Colonic mucosa (tissue), 4 donors: ENCODE data around the gene IL1RL2. TPM values are rescaled to one million over a fixed set of nuclear protein-coding genes. Genes with fewer than 3 reads are reported as not detected.

Experiments
- DNase-seq: peaks from one replicate; pipeline ENCODE4 v3.0.0-alpha.2; 2020
- H3K27ac ChIP-seq: fragments of 200-600 bp; one replicate; pipeline ENCODE4 v1.8.0; 2021
- H3K27me3 ChIP-seq: fragments of 200-600 bp; one replicate; pipeline ENCODE4 v1.8.0; 2021
- H3K36me3 ChIP-seq: fragments of 200-600 bp; one replicate; pipeline ENCODE4 v1.8.0; 2021
- H3K4me1 ChIP-seq: fragments of 200-600 bp; one replicate; pipeline ENCODE4 v1.8.0; 2021; ENCODE audit warnings: mild to moderate bottlenecking
- H3K4me3 ChIP-seq: fragments of 200-600 bp; one replicate; pipeline ENCODE4 v1.8.0; 2021
- H3K9ac ChIP-seq, 2 donors: one replicate each; pipeline ENCODE4 v1.7.0; 2013; ENCODE audit warnings: control low read depth in 2 of 2, low read depth in 2 of 2, low read length in 2 of 2
- H3K9me3 ChIP-seq: fragments of 200-600 bp; one replicate; pipeline ENCODE4 v1.8.0; 2021
- intact Hi-C: fragments of 100-400 bp; cut with DNase I; formaldehyde crosslinking; loops from one replicate; pipeline ENCODE4 v1.14.1; 2022
- total RNA-seq, 2 donors: library from RNA; stranded (reverse); fragmentation: NEBNext Ultra II Directional in 1 of 2; extraction: Animal tissue kit (Norgen Biotek cat#: 25700) in 1 of 2; gene quantifications; one replicate each; pipeline ENCODE4 v1.2.1, GENCODE V29; 2021
- TF ChIP-seq, protein P1 (sequence below): fragments of 200-600 bp; IDR thresholded peaks from one replicate; pipeline ENCODE4 v1.8.0; 2022; ENCODE audit warnings: antibody characterized with exemption, mild to moderate bottlenecking
- donor health status: healthy.
- donor health status: DM: no; HTN: no; CAD: no.
- donor health status: DM: no; HTN: no; CAD: no.

IL1RL2 gene
- total RNA-seq, 2 donors from 2014 or later, result 1.9 to 2.8 TPM

DNA sequence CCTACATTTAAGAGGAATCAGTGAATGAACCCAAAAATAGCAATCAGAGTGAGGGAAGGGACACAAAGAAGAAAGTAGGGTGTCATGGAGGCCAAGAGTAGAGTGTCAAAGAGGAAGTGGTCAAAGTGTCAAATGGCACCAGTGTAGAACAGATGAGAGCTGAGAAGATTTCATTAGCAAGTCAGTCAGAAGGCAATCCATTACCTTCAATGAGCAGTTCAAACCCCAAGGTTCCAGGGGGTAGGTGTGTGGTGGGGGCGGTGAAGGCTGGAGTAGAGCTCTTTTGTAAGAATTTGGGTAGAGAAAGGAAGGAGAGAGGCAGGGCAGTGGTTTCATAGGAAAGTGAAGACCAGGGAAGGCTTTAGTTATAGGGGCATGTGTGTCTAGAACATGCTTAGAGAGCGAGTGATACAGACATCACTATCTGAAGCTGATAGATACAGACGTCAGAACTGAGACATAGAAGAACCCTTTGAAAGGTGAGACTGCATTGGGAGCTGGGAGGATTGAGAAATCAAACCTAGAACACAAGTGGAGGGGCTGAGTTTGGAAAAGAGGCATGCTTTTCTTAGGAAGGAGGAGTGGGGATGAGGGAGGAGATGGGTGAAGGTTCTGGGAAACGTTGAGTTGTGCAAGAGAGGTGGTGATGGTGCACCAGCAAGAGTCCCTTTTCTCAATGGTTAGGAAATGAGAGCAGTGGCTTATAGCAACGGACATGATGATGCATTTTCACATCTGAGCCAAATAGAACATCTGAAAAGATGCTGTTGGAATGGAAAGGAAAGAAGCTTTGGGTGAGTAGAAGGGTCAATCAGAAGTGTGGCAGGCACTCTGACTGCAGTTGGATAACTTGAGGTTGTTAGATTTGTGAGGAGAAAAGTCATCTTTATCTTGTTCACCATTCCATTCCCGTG lies 75.7 kb downstream of the IL1RL2 start:
- no peak overlapping the region for H3K4me3 ChIP-seq
- no peak for DNase-seq
- H3K36me3 ChIP-seq, result no peaks in the 10 kb centered on the region
- no peaks in the 10 kb centered on the region for H3K27me3 ChIP-seq
- H3K9me3 ChIP-seq, result no peaks in the 10 kb centered on the region
- no peak overlapping the region for H3K9ac ChIP-seq
- TF ChIP-seq, protein P1, sequence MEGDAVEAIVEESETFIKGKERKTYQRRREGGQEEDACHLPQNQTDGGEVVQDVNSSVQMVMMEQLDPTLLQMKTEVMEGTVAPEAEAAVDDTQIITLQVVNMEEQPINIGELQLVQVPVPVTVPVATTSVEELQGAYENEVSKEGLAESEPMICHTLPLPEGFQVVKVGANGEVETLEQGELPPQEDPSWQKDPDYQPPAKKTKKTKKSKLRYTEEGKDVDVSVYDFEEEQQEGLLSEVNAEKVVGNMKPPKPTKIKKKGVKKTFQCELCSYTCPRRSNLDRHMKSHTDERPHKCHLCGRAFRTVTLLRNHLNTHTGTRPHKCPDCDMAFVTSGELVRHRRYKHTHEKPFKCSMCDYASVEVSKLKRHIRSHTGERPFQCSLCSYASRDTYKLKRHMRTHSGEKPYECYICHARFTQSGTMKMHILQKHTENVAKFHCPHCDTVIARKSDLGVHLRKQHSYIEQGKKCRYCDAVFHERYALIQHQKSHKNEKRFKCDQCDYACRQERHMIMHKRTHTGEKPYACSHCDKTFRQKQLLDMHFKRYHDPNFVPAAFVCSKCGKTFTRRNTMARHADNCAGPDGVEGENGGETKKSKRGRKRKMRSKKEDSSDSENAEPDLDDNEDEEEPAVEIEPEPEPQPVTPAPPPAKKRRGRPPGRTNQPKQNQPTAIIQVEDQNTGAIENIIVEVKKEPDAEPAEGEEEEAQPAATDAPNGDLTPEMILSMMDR, result no peak
- no peaks in the 10 kb centered on the region for H3K4me1 ChIP-seq
- H3K27ac ChIP-seq, result no peak overlapping the region
- intact Hi-C loops, result no loop called here

DNA sequence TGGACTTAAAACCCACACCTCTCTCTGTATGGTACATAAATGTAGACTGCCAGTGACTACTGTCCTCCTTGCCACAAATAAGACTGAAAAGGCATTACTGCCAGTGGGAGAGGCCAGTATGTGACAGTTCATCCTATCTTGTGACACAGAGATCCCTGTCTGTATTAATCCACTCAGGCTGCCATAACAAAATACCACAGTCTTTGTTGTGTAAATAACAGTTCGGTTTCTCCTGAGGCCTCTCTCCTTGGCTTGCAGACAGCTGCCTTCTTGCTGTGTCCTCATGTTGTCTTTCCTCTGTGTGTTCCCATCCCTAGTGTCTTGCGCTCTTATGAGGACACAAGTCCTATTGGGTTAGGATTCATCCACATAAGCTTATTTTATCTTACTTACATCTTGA lies 78.1 kb downstream of the IL1RL2 start:
- DNase-seq, result no peak
- no peak overlapping the region for H3K27ac ChIP-seq
- no peaks in the 10 kb centered on the region for H3K36me3 ChIP-seq
- H3K9ac ChIP-seq, result no peak overlapping the region
- intact Hi-C loops, result no loop called here
- H3K9me3 ChIP-seq, result no peaks in the 10 kb centered on the region
- TF ChIP-seq, protein P1, result no peak
- no peak overlapping the region for H3K4me3 ChIP-seq
- no peaks in the 10 kb centered on the region for H3K4me1 ChIP-seq
- H3K27me3 ChIP-seq, result no peaks in the 10 kb centered on the region

DNA sequence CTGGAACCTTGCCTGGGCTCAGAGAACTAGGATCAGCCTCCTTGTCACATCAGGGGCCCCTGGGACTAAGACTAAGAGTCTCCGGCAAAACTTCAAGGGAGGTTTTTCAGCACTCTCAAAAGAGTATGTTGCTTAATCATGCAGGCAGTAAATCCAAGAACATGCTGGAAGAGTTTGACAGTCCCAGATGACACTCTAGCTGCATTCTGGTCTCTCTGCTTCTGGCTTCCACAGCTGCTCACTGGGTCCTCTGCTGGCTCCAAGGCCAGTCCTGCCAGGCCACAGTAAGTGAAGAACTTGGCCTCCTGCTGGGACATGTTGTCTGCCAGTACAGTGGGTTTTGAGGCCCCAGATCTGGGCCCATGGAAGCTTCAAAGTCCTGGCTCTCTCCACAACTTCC lies 79.4 kb downstream of the IL1RL2 start:
- TF ChIP-seq, protein P1, result no peak
- no peak overlapping the region for H3K27ac ChIP-seq
- H3K9me3 ChIP-seq, result no peaks in the 10 kb centered on the region
- H3K36me3 ChIP-seq, result no peaks in the 10 kb centered on the region
- H3K9ac ChIP-seq, result no peak overlapping the region
- H3K4me1 ChIP-seq, result no peaks in the 10 kb centered on the region
- DNase-seq, result no peak
- no peak overlapping the region for H3K4me3 ChIP-seq
- intact Hi-C loops, result no loop called here
- H3K27me3 ChIP-seq, result no peaks in the 10 kb centered on the region

DNA sequence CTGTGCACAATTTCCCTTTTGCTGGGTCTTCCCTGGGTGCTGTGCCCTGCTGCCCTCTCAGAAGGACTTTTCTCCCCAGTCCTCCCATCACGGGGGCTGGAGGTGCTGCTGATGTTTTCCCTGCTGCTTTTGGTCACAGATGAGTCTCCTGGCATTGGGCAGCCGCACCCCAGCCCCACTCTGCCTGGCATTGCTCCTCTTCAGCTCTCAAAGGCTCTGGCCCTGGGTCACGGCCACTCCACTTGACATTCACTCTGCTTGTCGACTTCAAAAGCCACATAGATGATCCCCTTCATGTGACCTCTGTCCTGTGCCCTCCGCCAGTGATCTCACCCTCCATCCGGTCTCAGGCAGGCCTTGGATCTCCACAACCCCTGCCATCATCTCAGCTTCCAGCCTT lies 81.0 kb downstream of the IL1RL2 start:
- intact Hi-C loops, result no loop called here
- H3K9ac ChIP-seq, result no peak overlapping the region
- H3K4me1 ChIP-seq, result no peaks in the 10 kb centered on the region
- no peak overlapping the region for H3K27ac ChIP-seq
- DNase-seq, result no peak
- TF ChIP-seq, protein P1, result no peak
- no peaks in the 10 kb centered on the region for H3K27me3 ChIP-seq
- no peaks in the 10 kb centered on the region for H3K9me3 ChIP-seq
- H3K36me3 ChIP-seq, result no peaks in the 10 kb centered on the region
- no peak overlapping the region for H3K4me3 ChIP-seq

DNA sequence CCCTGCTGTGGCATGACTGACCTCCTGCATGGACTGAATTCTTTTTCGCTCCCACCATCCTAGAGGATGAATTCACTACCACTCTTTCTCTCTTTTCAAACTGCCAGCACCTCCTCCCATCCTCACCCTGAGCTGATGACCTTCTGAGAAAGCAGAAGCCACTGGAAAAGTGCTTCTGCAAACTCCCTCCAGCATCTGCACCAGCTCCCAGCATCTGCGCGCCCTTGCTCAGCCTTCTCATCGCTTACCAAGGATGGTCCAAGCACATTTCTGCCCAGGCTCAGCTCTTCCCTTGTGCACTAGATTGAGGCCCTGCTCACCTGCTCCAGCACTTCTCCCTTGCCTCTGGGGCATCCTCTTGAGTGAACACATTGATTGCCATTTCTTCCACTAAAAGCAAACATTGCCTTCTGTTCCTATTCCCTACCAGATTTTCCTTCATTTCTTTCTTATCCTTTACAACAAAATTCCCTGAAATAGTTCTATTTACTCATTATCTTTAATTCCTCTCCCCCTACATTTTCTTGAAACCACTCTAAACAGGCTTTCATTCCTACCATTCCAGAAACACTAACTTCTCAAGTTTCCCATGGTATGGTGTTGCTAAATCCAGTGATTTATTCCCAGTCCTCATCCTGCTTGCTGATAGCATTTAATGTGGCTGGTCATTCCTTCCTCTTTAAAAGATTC lies 81.8 kb downstream of the IL1RL2 start:
- Histone ChIP-seq H3K4me3 (no peak overlapping the region), H3K9ac (no peak overlapping the region), H3K9me3 (no peaks in the 10 kb centered on the region), H3K36me3 (no peaks in the 10 kb centered on the region), H3K4me1 (no peaks in the 10 kb centered on the region), H3K27ac (no peak overlapping the region), H3K27me3 (no peaks in the 10 kb centered on the region)
- intact Hi-C loops, result no loop called here
- TF ChIP-seq, protein P1, result no peak
- no peak for DNase-seq
